Measurements from ENCODE around the gene NTRK2. TPM values are rescaled to one million over a fixed set of nuclear protein-coding genes. Genes with fewer than 3 reads are reported as not detected.

The NTRK2 gene
- total and polyA plus RNA-seq, 10 of the 15 experiments (the other 5 are each of a cell fraction or from before 2014, with no cell fraction given) = 0.42 to 4.6 (median 0.65) TPM

DNA sequence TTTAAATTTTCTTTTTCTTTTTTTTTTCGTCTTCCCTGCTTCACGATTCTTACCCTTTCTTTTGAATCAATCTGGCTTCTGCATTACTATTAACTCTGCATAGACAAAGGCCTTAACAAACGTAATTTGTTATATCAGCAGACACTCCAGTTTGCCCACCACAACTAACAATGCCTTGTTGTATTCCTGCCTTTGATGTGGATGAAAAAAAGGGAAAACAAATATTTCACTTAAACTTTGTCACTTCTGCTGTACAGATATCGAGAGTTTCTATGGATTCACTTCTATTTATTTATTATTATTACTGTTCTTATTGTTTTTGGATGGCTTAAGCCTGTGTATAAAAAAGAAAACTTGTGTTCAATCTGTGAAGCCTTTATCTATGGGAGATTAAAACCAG is 352.2 kb downstream of the NTRK2 start:
- H3K9me3 ChIP-seq (replicated peaks; ENCODE audit: control insufficient read depth, insufficient read depth, low read length) = no peaks in the 10 kb centered on the region
- TF ChIP-seq, protein P1, sequence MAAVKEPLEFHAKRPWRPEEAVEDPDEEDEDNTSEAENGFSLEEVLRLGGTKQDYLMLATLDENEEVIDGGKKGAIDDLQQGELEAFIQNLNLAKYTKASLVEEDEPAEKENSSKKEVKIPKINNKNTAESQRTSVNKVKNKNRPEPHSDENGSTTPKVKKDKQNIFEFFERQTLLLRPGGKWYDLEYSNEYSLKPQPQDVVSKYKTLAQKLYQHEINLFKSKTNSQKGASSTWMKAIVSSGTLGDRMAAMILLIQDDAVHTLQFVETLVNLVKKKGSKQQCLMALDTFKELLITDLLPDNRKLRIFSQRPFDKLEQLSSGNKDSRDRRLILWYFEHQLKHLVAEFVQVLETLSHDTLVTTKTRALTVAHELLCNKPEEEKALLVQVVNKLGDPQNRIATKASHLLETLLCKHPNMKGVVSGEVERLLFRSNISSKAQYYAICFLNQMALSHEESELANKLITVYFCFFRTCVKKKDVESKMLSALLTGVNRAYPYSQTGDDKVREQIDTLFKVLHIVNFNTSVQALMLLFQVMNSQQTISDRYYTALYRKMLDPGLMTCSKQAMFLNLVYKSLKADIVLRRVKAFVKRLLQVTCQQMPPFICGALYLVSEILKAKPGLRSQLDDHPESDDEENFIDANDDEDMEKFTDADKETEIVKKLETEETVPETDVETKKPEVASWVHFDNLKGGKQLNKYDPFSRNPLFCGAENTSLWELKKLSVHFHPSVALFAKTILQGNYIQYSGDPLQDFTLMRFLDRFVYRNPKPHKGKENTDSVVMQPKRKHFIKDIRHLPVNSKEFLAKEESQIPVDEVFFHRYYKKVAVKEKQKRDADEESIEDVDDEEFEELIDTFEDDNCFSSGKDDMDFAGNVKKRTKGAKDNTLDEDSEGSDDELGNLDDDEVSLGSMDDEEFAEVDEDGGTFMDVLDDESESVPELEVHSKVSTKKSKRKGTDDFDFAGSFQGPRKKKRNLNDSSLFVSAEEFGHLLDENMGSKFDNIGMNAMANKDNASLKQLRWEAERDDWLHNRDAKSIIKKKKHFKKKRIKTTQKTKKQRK (IDR thresholded peaks at IDR 0.05; ENCODE audit: low read depth, low read length) = no peak
- TF ChIP-seq EED (IDR thresholded peaks at IDR 0.05; ENCODE audit: low read depth) = no peak
- no peak for TF ChIP-seq ESRRA (IDR thresholded peaks at IDR 0.05; ENCODE audit: low read length)
- TF ChIP-seq MYC (IDR thresholded peaks at IDR 0.05; ENCODE audit: insufficient read depth, insufficient read length, insufficient replicate concordance, low read length, severe bottlenecking) = no peak
- no peak for TF ChIP-seq YY1 (IDR thresholded peaks at IDR 0.05; ENCODE audit: low read depth, low read length)
- TF ChIP-seq HDAC6 (IDR thresholded peaks at IDR 0.05; ENCODE audit: unreplicated experiment) = no peak
- TF ChIP-seq CBFB (IDR thresholded peaks at IDR 0.05; ENCODE audit: low read depth) = no peak
- TF ChIP-seq SREBF2 (IDR thresholded peaks at IDR 0.05; ENCODE audit: low read length) = no peak
- TF ChIP-seq TBL1XR1 (IDR thresholded peaks at IDR 0.05; ENCODE audit: low read depth, low read length) = no peak
- no peak for TF ChIP-seq REST (IDR thresholded peaks at IDR 0.05; ENCODE audit: low read depth, low read length)
- no peak for TF ChIP-seq NFXL1 (IDR thresholded peaks at IDR 0.05; ENCODE audit: borderline replicate concordance)
- no peak for TF ChIP-seq CHD1 (IDR thresholded peaks at IDR 0.05; ENCODE audit: low read depth, low read length)
- no peak for TF ChIP-seq POLR2A (IDR thresholded peaks at IDR 0.05; ENCODE audit: low read depth, low read length)
- TF ChIP-seq TAF1 (IDR thresholded peaks at IDR 0.05; ENCODE audit: borderline replicate concordance, low read depth, low read length) = no peak
- no peak for ATAC-seq
- no peaks in the 10 kb centered on the region; a peak in 1 of 4 replicates for H3K27me3 ChIP-seq (replicated peaks in 1 of 2; ENCODE audit: control insufficient read depth in 2 of 2, insufficient read depth in 2 of 2, low read length in 1 of 2)
- H4K20me1 ChIP-seq (ENCODE audit: control insufficient read depth, insufficient read depth) = no peaks in the 10 kb centered on the region
- H3K79me2 ChIP-seq (ENCODE audit: control insufficient read depth, insufficient read depth, low read length) = no peaks in the 10 kb centered on the region
- DNase-seq (ENCODE audit: low read depth, low spot score) = no peak
- H3K27ac ChIP-seq (ENCODE audit: control insufficient read depth, insufficient read depth) = no peak overlapping the region
- in situ Hi-C loops (cut with MboI) = no loop called here
- no peak for FAIRE-seq
- ChIA-PET SMC1A (ENCODE audit: uncharacterized antibody, unreplicated experiment) (interaction anchor here (0.6 to 0.7 kb wide), 2 partner anchors 40 to 121 kb away, joined by 3 read pairs; no protein-coding TSS in a partner anchor), RAD21 (ENCODE audit: unreplicated experiment) (no interaction called here), CTCF (interaction anchor here (1.1 kb wide), 1 partner anchor 37 kb away, joined by 3 read pairs; no protein-coding TSS in a partner anchor), POLR2A (no interaction called here)
- 15% methylated on average over 4 of the region's 4 CpGs for WGBS (ENCODE audit: insufficient coverage, insufficient replicate concordance, low lambda C conversion rate, missing lambda C conversion rate)
- intact Hi-C loops (cut with micrococcal nuclease; ENCODE audit: unreplicated experiment) = no loop called here
- no peaks in the 10 kb centered on the region for H3K4me1 ChIP-seq (ENCODE audit: control insufficient read depth, insufficient read depth, low read length)
- no peaks in the 10 kb centered on the region for H3K36me3 ChIP-seq (ENCODE audit: control insufficient read depth in 2 of 2, insufficient read depth in 2 of 2, low read length in 1 of 2)
- H3K4me2 ChIP-seq (ENCODE audit: control insufficient read depth, insufficient read depth) = no peak overlapping the region
- H2AFZ ChIP-seq (ENCODE audit: control insufficient read depth, low read depth, low read length) = no peak overlapping the region
- H3K4me3 ChIP-seq = no peak overlapping the region
- no peak overlapping the region for H3K9ac ChIP-seq (ENCODE audit: control insufficient read depth, insufficient read depth, low read length)
- no TSS peak for BruUV-seq (replicated peaks)
